Measurements from ENCODE around the gene UBL4B.

Gene UBL4B

GRCh38 chr1:110114784-110115183 is 2.5 kb downstream of the UBL4B start:
- DNase-seq (ENCODE audit: low read depth), result no peak

GRCh38 chr1:110118636-110119396 is 6.6 kb downstream of the UBL4B start:
- peak; percentile 11 for DNase-seq (ENCODE audit: low read depth)

GRCh38 chr1:110119843-110120242 is 7.6 kb downstream of the UBL4B start:
- no peak for DNase-seq (ENCODE audit: low read depth)

GRCh38 chr1:110120960-110121561 is 8.8 kb downstream of the UBL4B start:
- no peak for DNase-seq (ENCODE audit: low read depth)

- DNase-seq (ENCODE audit: low read depth), result no peak
Observed at GRCh38 chr1:110123224-110123623, 11.0 kb downstream of the UBL4B start.

- DNase-seq (ENCODE audit: low read depth), result no peak
Observed at GRCh38 chr1:110125810-110126209, 13.6 kb downstream of the UBL4B start.

- DNase-seq (ENCODE audit: low read depth), result no peak
Observed at GRCh38 chr1:110130113-110130591, 17.9 kb downstream of the UBL4B start.

GRCh38 chr1:110130989-110131388 is 18.7 kb downstream of the UBL4B start:
- no peak for DNase-seq (ENCODE audit: low read depth)

- no peak for DNase-seq (ENCODE audit: low read depth)
Observed at GRCh38 chr1:110132682-110133081, 20.4 kb downstream of the UBL4B start.

- DNase-seq (ENCODE audit: low read depth), result no peak
Observed at GRCh38 chr1:110133436-110133835, 21.2 kb downstream of the UBL4B start.

- DNase-seq (ENCODE audit: low read depth), result no peak
Observed at GRCh38 chr1:110134050-110134595, 21.9 kb downstream of the UBL4B start.

GRCh38 chr1:110135246-110135645 is 23.0 kb downstream of the UBL4B start:
- DNase-seq (ENCODE audit: low read depth), result no peak

GRCh38 chr1:110135666-110136065 is 23.4 kb downstream of the UBL4B start:
- DNase-seq (ENCODE audit: low read depth), result no peak

GRCh38 chr1:110136911-110137310 is 24.7 kb downstream of the UBL4B start:
- DNase-seq (ENCODE audit: low read depth), result no peak

- DNase-seq (ENCODE audit: low read depth), result no peak
Observed at GRCh38 chr1:110138956-110139355, 26.7 kb downstream of the UBL4B start.

GRCh38 chr1:110144366-110144765 is 32.1 kb downstream of the UBL4B start:
- DNase-seq (ENCODE audit: low read depth), result no peak

- no peak for DNase-seq (ENCODE audit: low read depth)
Observed at GRCh38 chr1:110148961-110149360, 36.7 kb downstream of the UBL4B start.

- peak; percentile 35 for DNase-seq (ENCODE audit: low read depth)
Observed at GRCh38 chr1:110150330-110151174, 38.3 kb downstream of the UBL4B start, which contains the start of gene SLC6A17. Gene SLC6A17, plus strand, starts transcription at chr1:110150494. Its CDS starts 16,436 bp downstream, at chr1:110166930.

GRCh38 chr1:110151175-110151669 is 39.0 kb downstream of the UBL4B start:
- no peak for DNase-seq (ENCODE audit: low read depth)

GRCh38 chr1:110152133-110152785 is 40.0 kb downstream of the UBL4B start:
- DNase-seq (ENCODE audit: low read depth), result no peak

- DNase-seq (ENCODE audit: low read depth), result no peak
Observed at GRCh38 chr1:110153407-110153950, 41.2 kb downstream of the UBL4B start.
